Measurements from ENCODE around the gene ZNF532. TPM values are rescaled to one million over a fixed set of nuclear protein-coding genes. Genes with fewer than 3 reads are reported as not detected.

Gene ZNF532
- polyA plus RNA-seq, 3 donors from 2014 or later = 0.49 to 0.99 TPM; not detected in 1

Other genes starting within 250 kb of the ZNF532 start
- gene ALPK2, start 235.8 kb upstream of the ZNF532 start, polyA plus RNA-seq = under 1 TPM in 1 of 3 donors, not detected in 2; 0.07 TPM
- gene MALT1, start 193.4 kb upstream of the ZNF532 start, polyA plus RNA-seq = 10 to 100 TPM; 18.8 to 34.2 (median 30.6) TPM